GM23248 (cell line): ENCODE measurements around the gene GALNT2. TPM values are rescaled to one million over a fixed set of nuclear protein-coding genes. Genes with fewer than 3 reads are reported as not detected.

Experiments used
- DNase-seq: peaks from one replicate; pipeline ENCODE4 v3.0.0-alpha.2; 2015
- H2AFZ ChIP-seq: fragments of 200-600 bp; sonication (generic); 2 replicates; pipeline ENCODE4 v1.6.1; 2016; ENCODE audit warnings: antibody characterized with exemption
- H3F3A ChIP-seq: fragments of 200-600 bp; sonication (generic); 2 replicates; pipeline ENCODE4 v1.6.1; 2016; ENCODE audit warnings: mild to moderate bottlenecking, antibody characterized with exemption, mixed run types; ENCODE audit not compliant: insufficient read depth
- H3K27ac ChIP-seq: fragments of 200-600 bp; sonication (generic); 2 replicates; pipeline ENCODE4 v1.5.1; 2016; ENCODE audit warnings: mild to moderate bottlenecking
- H3K27me3 ChIP-seq: fragments of 200-600 bp; sonication (generic); replicated peaks from 2 replicates; pipeline ENCODE4 v1.6.1; 2016; ENCODE audit warnings: mild to moderate bottlenecking; ENCODE audit not compliant: insufficient read depth
- H3K36me3 ChIP-seq: fragments of 200-600 bp; sonication (generic); 2 replicates; pipeline ENCODE4 v1.6.1; 2016; ENCODE audit warnings: low read depth, mild to moderate bottlenecking
- H3K4me1 ChIP-seq: fragments of 200-600 bp; sonication (generic); 2 replicates; pipeline ENCODE4 v1.6.1; 2016; ENCODE audit warnings: mild to moderate bottlenecking; ENCODE audit not compliant: insufficient read depth
- H3K4me2 ChIP-seq: fragments of 200-600 bp; sonication (generic); one replicate; pipeline ENCODE4 v1.6.1; 2016; ENCODE audit warnings: mild to moderate bottlenecking; ENCODE audit not compliant: unreplicated experiment
- H3K4me3 ChIP-seq: fragments of 200-600 bp; sonication (generic); 2 replicates; pipeline ENCODE4 v1.5.1; 2016; ENCODE audit warnings: mild to moderate bottlenecking
- H3K79me2 ChIP-seq: fragments of 200-600 bp; sonication (generic); 2 replicates; pipeline ENCODE4 v1.6.1; 2016; ENCODE audit warnings: mild to moderate bottlenecking; ENCODE audit not compliant: insufficient read depth
- H3K9ac ChIP-seq: fragments of 200-600 bp; sonication (generic); 2 replicates; pipeline ENCODE4 v1.6.1; 2016; ENCODE audit warnings: mild to moderate bottlenecking
- H3K9me2 ChIP-seq: fragments of 200-600 bp; sonication (generic); 2 replicates; pipeline ENCODE4 v1.6.1; 2016; ENCODE audit warnings: mixed run types, mild to moderate bottlenecking, moderate library complexity; ENCODE audit not compliant: insufficient read depth
- H3K9me3 ChIP-seq: fragments of 200-600 bp; sonication (generic); one replicate; pipeline ENCODE4 v1.6.1; 2017; ENCODE audit warnings: low read depth
- H4K20me1 ChIP-seq: fragments of 200-600 bp; sonication (generic); 2 replicates; pipeline ENCODE4 v1.6.0; 2016; ENCODE audit not compliant: insufficient read depth
- EZH2 ChIP-seq: fragments of 200-600 bp; sonication (generic); IDR thresholded peaks from 2 replicates; pipeline ENCODE4 v1.6.1; 2018; ENCODE audit warnings: antibody characterized with exemption, mild to moderate bottlenecking; ENCODE audit not compliant: insufficient read depth, poor library complexity, severe bottlenecking
- EZH2phosphoT487 ChIP-seq: fragments of 200-600 bp; sonication (generic); IDR thresholded peaks from 2 replicates; pipeline ENCODE4 v1.6.1; 2018; ENCODE audit warnings: antibody characterized with exemption, moderate library complexity, mild to moderate bottlenecking, low read depth; ENCODE audit not compliant: insufficient read depth
- WGBS, 2 experiments: methylation state at CpG; one replicate each; pipeline ENCODE4 v1.1.6; 2015 to 2017; ENCODE audit warnings: low lambda C conversion rate in 2 of 2, low coverage in 1 of 2; ENCODE audit errors: missing lambda C conversion rate in 2 of 2; 5-methylcytosine and 5-hydroxymethylcytosine counted together
- in situ Hi-C: fragments of 300-500 bp; cut with MboI; formaldehyde crosslinking; loops from 2 replicates; pipeline ENCODE4 v1.15.0; 2020
- polyA plus RNA-seq: library from polyadenylated mRNA; unstranded; fragments of >200 nt; fragmentation: Nextera tagmentation; extraction: Ambion mirVana; gene quantifications from 2 replicates; pipeline ENCODE4 v1.2.1, GENCODE V29; 2016
- total RNA-seq: library from RNA; depleted of rRNA; stranded (reverse); fragments of >200 nt; shearing (Covaris generic); gene quantifications from 2 replicates; pipeline ENCODE4 v1.2.3, GENCODE V29; 2014

The GALNT2 gene
- total and polyA plus RNA-seq, 2 experiments from 2014 or later: 111 to 124 TPM

DNA sequence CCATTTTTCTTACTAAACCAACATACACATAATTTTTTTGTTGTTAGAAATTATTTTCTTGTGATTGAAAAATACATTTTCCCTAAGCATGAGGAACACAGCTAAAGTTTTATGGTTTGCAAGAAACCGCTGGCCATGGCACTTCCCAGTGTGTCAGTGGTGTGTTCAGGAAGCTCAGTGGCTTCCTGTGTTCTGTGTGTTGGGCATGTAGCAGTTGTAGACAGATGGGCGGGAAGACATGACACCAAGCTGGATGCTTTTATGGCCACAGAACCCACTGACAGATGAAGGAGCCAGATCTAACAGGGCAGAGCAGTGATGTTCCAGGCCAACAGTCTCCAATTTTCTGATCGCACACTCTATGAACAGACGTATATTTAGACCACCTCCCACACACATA is 119.8 kb downstream of the GALNT2 start:
- Histone ChIP-seq H3K4me2 (no peak overlapping the region), H3K9ac (no peak overlapping the region), H3K36me3 (no peaks in the 10 kb centered on the region), H4K20me1 (peaks cover 6% of the 10 kb centered on the region; the same call in 1 of the 2 replicates), H2AFZ (no peak overlapping the region), H3K9me3 (no peaks in the 10 kb centered on the region), H3K79me2 (peaks cover 100% of the 10 kb centered on the region), H3K27me3 (no peaks in the 10 kb centered on the region), H3K9me2 (no peaks in the 10 kb centered on the region), H3K27ac (no peak overlapping the region), H3K4me3 (no peak overlapping the region), H3K4me1 (peaks cover 15% of the 10 kb centered on the region), H3F3A (peaks cover 10% of the 10 kb centered on the region)
- in situ Hi-C loops: no loop called here
- TF ChIP-seq EZH2: no peak
- no peak for TF ChIP-seq EZH2phosphoT487
- WGBS, 2 experiments: 90 to 96% methylated on average over 4 of the region's 4 CpGs
- DNase-seq: no peak

DNA sequence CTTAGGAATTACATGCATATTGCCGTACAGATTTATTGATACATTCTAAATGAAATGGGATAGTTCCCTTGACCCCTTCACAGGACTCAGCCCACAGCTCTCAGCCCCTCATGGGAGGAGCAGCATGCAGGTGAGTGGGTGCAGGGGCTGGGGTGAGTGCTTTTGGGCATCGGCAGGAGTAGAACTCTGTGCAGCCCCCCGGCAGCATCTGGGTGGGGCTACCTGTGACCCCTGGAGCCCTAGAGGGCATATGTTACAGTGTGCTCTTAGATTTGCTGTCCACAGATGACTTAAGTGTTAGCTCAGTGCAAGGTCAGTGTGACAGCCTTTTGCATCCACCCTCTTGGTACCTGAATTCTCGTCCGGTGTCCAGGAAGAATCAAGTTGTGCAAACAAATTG is 120.3 kb downstream of the GALNT2 start:
- Histone ChIP-seq H3K9me3 (no peaks in the 10 kb centered on the region), H4K20me1 (peaks cover 6% of the 10 kb centered on the region; the same call in 1 of the 2 replicates), H3K4me2 (no peak overlapping the region), H3K27me3 (no peaks in the 10 kb centered on the region), H3F3A (peaks cover 10% of the 10 kb centered on the region), H3K9ac (no peak overlapping the region), H3K27ac (no peak overlapping the region), H3K4me1 (peaks cover 15% of the 10 kb centered on the region), H2AFZ (no peak overlapping the region), H3K36me3 (no peaks in the 10 kb centered on the region), H3K79me2 (peaks cover 100% of the 10 kb centered on the region), H3K9me2 (no peaks in the 10 kb centered on the region), H3K4me3 (no peak overlapping the region)
- in situ Hi-C loops: no loop called here
- TF ChIP-seq EZH2phosphoT487 (no peak), EZH2 (no peak)
- 97 to 98% methylated on average over 5 of the region's 5 CpGs for WGBS, 2 experiments
- DNase-seq: no peak

GRCh38 chr1:230188826-230189225 is 121.8 kb downstream of the GALNT2 start:
- no peaks in the 10 kb centered on the region for H3K9me2 ChIP-seq
- no peak overlapping the region for H3K4me3 ChIP-seq
- no peak overlapping the region for H3K4me2 ChIP-seq
- H3K79me2 ChIP-seq: peaks cover 100% of the 10 kb centered on the region
- no peaks in the 10 kb centered on the region for H3K9me3 ChIP-seq
- H3K36me3 ChIP-seq: no peaks in the 10 kb centered on the region
- DNase-seq: no peak
- in situ Hi-C loops: no loop called here
- 86 to 91% methylated on average over 6 of the region's 6 CpGs for WGBS, 2 experiments
- H3K27me3 ChIP-seq: no peaks in the 10 kb centered on the region
- TF ChIP-seq EZH2 (no peak), EZH2phosphoT487 (no peak)
- H3K4me1 ChIP-seq: peaks cover 15% of the 10 kb centered on the region
- no peak overlapping the region for H2AFZ ChIP-seq
- H3K9ac ChIP-seq: no peak overlapping the region
- peaks cover 6% of the 10 kb centered on the region; the same call in 1 of the 2 replicates for H4K20me1 ChIP-seq
- H3K27ac ChIP-seq: no peak overlapping the region
- peaks cover 10% of the 10 kb centered on the region for H3F3A ChIP-seq

GRCh38 chr1:230189341-230189740 is 122.3 kb downstream of the GALNT2 start:
- H3K9me3 ChIP-seq: no peaks in the 10 kb centered on the region
- 93% methylated on average over 8 of the region's 8 CpGs for WGBS, 2 experiments
- peaks cover 15% of the 10 kb centered on the region for H3K4me1 ChIP-seq
- no peak overlapping the region for H3K4me2 ChIP-seq
- in situ Hi-C loops: no loop called here
- H3K4me3 ChIP-seq: no peak overlapping the region
- no peak for DNase-seq
- H3K27me3 ChIP-seq: no peaks in the 10 kb centered on the region
- H3K27ac ChIP-seq: no peak overlapping the region
- H3K9ac ChIP-seq: no peak overlapping the region
- peaks cover 6% of the 10 kb centered on the region; the same call in 1 of the 2 replicates for H4K20me1 ChIP-seq
- peaks cover 100% of the 10 kb centered on the region for H3K79me2 ChIP-seq
- H3F3A ChIP-seq: peaks cover 10% of the 10 kb centered on the region
- no peak overlapping the region for H2AFZ ChIP-seq
- no peaks in the 10 kb centered on the region for H3K9me2 ChIP-seq
- TF ChIP-seq EZH2phosphoT487 (no peak), EZH2 (no peak)
- H3K36me3 ChIP-seq: no peaks in the 10 kb centered on the region

DNA sequence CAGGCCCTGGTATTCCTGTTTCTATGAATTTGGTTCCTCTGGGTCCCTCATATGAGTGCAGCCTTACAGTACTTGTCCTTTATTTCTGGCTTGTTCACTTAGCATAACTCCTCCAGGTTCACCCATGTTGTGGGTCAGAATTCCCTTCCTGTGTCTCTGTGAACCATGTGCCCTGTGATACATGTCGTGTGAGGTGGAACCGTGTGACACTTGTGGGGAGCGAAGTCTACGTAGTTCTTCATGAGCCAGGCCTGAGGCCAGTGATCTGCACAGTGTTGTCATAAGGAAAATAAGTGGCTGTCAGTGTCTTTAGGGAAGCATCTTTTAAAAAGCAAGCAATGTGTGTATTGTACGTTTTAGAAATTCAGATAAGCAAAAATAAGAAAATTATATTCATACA is 122.8 kb downstream of the GALNT2 start:
- no peak for DNase-seq
- Histone ChIP-seq H3K79me2 (peaks cover 100% of the 10 kb centered on the region), H4K20me1 (peaks cover 6% of the 10 kb centered on the region; the same call in 1 of the 2 replicates), H3K9me2 (no peaks in the 10 kb centered on the region), H3K9me3 (no peaks in the 10 kb centered on the region), H3F3A (peaks cover 10% of the 10 kb centered on the region), H3K9ac (no peak overlapping the region), H2AFZ (no peak overlapping the region), H3K27me3 (no peaks in the 10 kb centered on the region), H3K36me3 (no peaks in the 10 kb centered on the region), H3K4me3 (no peak overlapping the region), H3K27ac (no peak overlapping the region), H3K4me2 (no peak overlapping the region), H3K4me1 (peaks cover 15% of the 10 kb centered on the region)
- WGBS, 2 experiments: 91 to 92% methylated on average over 5 of the region's 5 CpGs
- in situ Hi-C loops: no loop called here
- no peak for TF ChIP-seq EZH2
- no peak for TF ChIP-seq EZH2phosphoT487
